Measurements from ENCODE around the gene PRDM16. TPM values are rescaled to one million over a fixed set of nuclear protein-coding genes. Genes with fewer than 3 reads are reported as not detected.

PRDM16 gene
- polyA plus RNA-seq, 1 of the 3 experiments (the other 2 are of a cell fraction) = not detected

GRCh38 chr1:3419415-3420204 lies 350.6 kb downstream of the PRDM16 start (continued):
- TF ChIP-seq CHD2 (IDR thresholded peaks at IDR 0.05; ENCODE audit: low read length, partially characterized antibody) (no peak), EP300 (IDR thresholded peaks at IDR 0.05; ENCODE audit: borderline replicate concordance in 1 of 2, low read depth in 1 of 2, low read length in 1 of 2) (no peak), EZH2phosphoT487 (IDR thresholded peaks at IDR 0.05; ENCODE audit: borderline replicate concordance, low read depth) (no peak)

GRCh38 chr1:3420218-3420951 lies 351.4 kb downstream of the PRDM16 start:
- Histone ChIP-seq H3K27me3 (ENCODE audit: insufficient read depth) (peaks cover 21% of the 10 kb centered on the region), H3F3A (replicated peaks; ENCODE audit: insufficient read depth) (no peaks in the 10 kb centered on the region), H2AFZ (ENCODE audit: low read depth) (no peak overlapping the region), H3K4me2 (no peak overlapping the region), H3K4me3 (ENCODE audit: low read depth in 2 of 2, low read length in 1 of 2) (no peak overlapping the region), H3K27ac (ENCODE audit: low read depth in 2 of 2, low read length in 1 of 2) (no peak overlapping the region), H4K20me1 (ENCODE audit: insufficient read depth) (no peaks in the 10 kb centered on the region), H3K9me2 (no peaks in the 10 kb centered on the region), H3K9me3 (no peaks in the 10 kb centered on the region), H3K4me1 (ENCODE audit: control insufficient read depth in 1 of 2, insufficient read depth in 2 of 2, low read depth in 1 of 2, low read length in 1 of 2) (no peaks in the 10 kb centered on the region), H3K9ac (no peak overlapping the region), H3K79me2 (ENCODE audit: insufficient read depth) (no peaks in the 10 kb centered on the region), H3K36me3 (replicated peaks in 1 of 2; ENCODE audit: control insufficient read depth in 1 of 2, insufficient read depth in 2 of 2, low read length in 1 of 2) (no peaks in the 10 kb centered on the region)
- ChIA-PET POLR2A (no interaction called here), CTCF (interaction anchor here (0.5 to 1.5 kb wide), 6 partner anchors 10 to 33 kb away, joined by 3 to 8 read pairs (median 3); no protein-coding TSS in a partner anchor)
- TF ChIP-seq EZH2phosphoT487 (IDR thresholded peaks at IDR 0.05; ENCODE audit: borderline replicate concordance, low read depth) = no peak
- TF ChIP-seq CHD2 (IDR thresholded peaks at IDR 0.05; ENCODE audit: low read length, partially characterized antibody) = no peak
- TF ChIP-seq RFX5 (IDR thresholded peaks at IDR 0.05; ENCODE audit: low read length) = no peak
- no peak for TF ChIP-seq POLR2AphosphoS5 (IDR thresholded peaks at IDR 0.05; ENCODE audit: low read depth, low read length)
- TF ChIP-seq GATA2 (CRISPR knock-in tag; IDR thresholded peaks at IDR 0.05) = no peak
- no peak for TF ChIP-seq RCOR1 (IDR thresholded peaks at IDR 0.05; ENCODE audit: low read length)
- DNase-seq = no peak
- 5% methylated on average over 18 of the region's 23 CpGs for WGBS (ENCODE audit: low lambda C conversion rate)

GRCh38 chr1:3422638-3423037 lies 353.6 kb downstream of the PRDM16 start:
- POLR2A ChIA-PET = no interaction called here
- H3K36me3 ChIP-seq (replicated peaks in 1 of 2; ENCODE audit: control insufficient read depth in 1 of 2, insufficient read depth in 2 of 2, low read length in 1 of 2) = no peaks in the 10 kb centered on the region
- H3K4me3 ChIP-seq (ENCODE audit: low read depth in 2 of 2, low read length in 1 of 2) = no peak overlapping the region
- CTCF ChIA-PET = interaction anchor here (0.6 to 1.8 kb wide), 2 partner anchors 68 to 417 kb away, joined by 3 to 5 read pairs; no protein-coding TSS in a partner anchor
- WGBS (ENCODE audit: low lambda C conversion rate) = 20% methylated on average over 9 of the region's 14 CpGs
- H3K9me3 ChIP-seq = no peaks in the 10 kb centered on the region
- H3K9ac ChIP-seq = no peak overlapping the region
- H3K9me2 ChIP-seq = no peaks in the 10 kb centered on the region
- DNase-seq = no peak
- peaks cover 21% of the 10 kb centered on the region for H3K27me3 ChIP-seq (ENCODE audit: insufficient read depth)
- no peaks in the 10 kb centered on the region for H3K4me1 ChIP-seq (ENCODE audit: control insufficient read depth in 1 of 2, insufficient read depth in 2 of 2, low read depth in 1 of 2, low read length in 1 of 2)
- H3F3A ChIP-seq (replicated peaks; ENCODE audit: insufficient read depth) = no peaks in the 10 kb centered on the region
- H2AFZ ChIP-seq (ENCODE audit: low read depth) = no peak overlapping the region
- H4K20me1 ChIP-seq (ENCODE audit: insufficient read depth) = no peaks in the 10 kb centered on the region
- no peak overlapping the region for H3K27ac ChIP-seq (ENCODE audit: low read depth in 2 of 2, low read length in 1 of 2)
- no peak overlapping the region for H3K4me2 ChIP-seq
- no peaks in the 10 kb centered on the region for H3K79me2 ChIP-seq (ENCODE audit: insufficient read depth)
- TF ChIP-seq MEF2A (IDR thresholded peaks at IDR 0.05; ENCODE audit: borderline replicate concordance, low read depth) (no peak), RAD21 (IDR thresholded peaks at IDR 0.05; ENCODE audit: low read length) (no peak), CTCF (IDR thresholded peaks at IDR 0.05) (no peak), SMC3 (IDR thresholded peaks at IDR 0.05; ENCODE audit: low read depth, low read length) (no peak), EZH2phosphoT487 (IDR thresholded peaks at IDR 0.05; ENCODE audit: borderline replicate concordance, low read depth) (no peak), RXRA (IDR thresholded peaks at IDR 0.05; ENCODE audit: borderline replicate concordance, low read depth) (no peak), JUND (IDR thresholded peaks at IDR 0.05) (no peak), FOSL2 (IDR thresholded peaks at IDR 0.05; ENCODE audit: borderline replicate concordance, low read depth) (no peak), CHD2 (IDR thresholded peaks at IDR 0.05; ENCODE audit: low read length, partially characterized antibody) (no peak), YY1 (IDR thresholded peaks at IDR 0.05; ENCODE audit: low read depth) (no peak), REST (IDR thresholded peaks at IDR 0.05; ENCODE audit: low read depth, low read length) (no peak), ELF1 (IDR thresholded peaks at IDR 0.05) (no peak), EP300 (IDR thresholded peaks at IDR 0.05; ENCODE audit: borderline replicate concordance in 1 of 2, low read depth in 1 of 2, low read length in 1 of 2) (no peak)

Measured in SK-N-SH (cell line).